Heart left ventricle (tissue), 13 donors: Measurements from ENCODE around the gene TRIM34.

Experiments used
- POLR2A ChIP-seq, 2 donors: fragments of 450-650 bp; IDR thresholded peaks; one replicate each; pipeline ENCODE4 v1.6.1; 2017; ENCODE audit warnings: antibody characterized with exemption in 2 of 2, mild to moderate bottlenecking in 2 of 2, moderate library complexity in 2 of 2
- TF ChIP-seq, protein P1 (sequence below), 12 donors: fragments of 200-600 bp; sonication (generic) in 4 of 12; IDR thresholded peaks; one replicate each; pipeline versions ENCODE4 v1.5.0 to v1.8.0; 2018 to 2022; ENCODE audit warnings: antibody characterized with exemption in 12 of 12, mild to moderate bottlenecking in 5 of 12
- donor health status: ischemic (EF 13 %, LVEDD 7.1; RV severe dilation, severe dysfunction).
- donor health status: DM: no; HTN: yes; CAD: no.
- donor health status: DM: no; HTN: no; CAD: no.
- donor health status: ischemic (EF 25% LVEDD 6.9; RV normal size, moderate dysfunction).
- donor health status: ischemic (EF 25% LVEDD 5.7; RV mildly dilated, moderate dysfunction).
- donor health status: ischemic (EF 35%, LVEDD 5.7; RV mildly dilated, moderate dysfunction).
- donor health status: nonischemic (EF 11% LVEDD 7.7; RV severe dilation, severe dysfunction).
- donor health status: DM: yes; HTN: yes; CAD: no.
- donor health status: PGD.
- donor health status: ischemic (EF 29% LVEDD 5.4; RV normal size, mild dysfunction).
- donor health status: nonischemic (EF 23%, LVEDD 6.1; RV moderate dilation, normal function).

DNA sequence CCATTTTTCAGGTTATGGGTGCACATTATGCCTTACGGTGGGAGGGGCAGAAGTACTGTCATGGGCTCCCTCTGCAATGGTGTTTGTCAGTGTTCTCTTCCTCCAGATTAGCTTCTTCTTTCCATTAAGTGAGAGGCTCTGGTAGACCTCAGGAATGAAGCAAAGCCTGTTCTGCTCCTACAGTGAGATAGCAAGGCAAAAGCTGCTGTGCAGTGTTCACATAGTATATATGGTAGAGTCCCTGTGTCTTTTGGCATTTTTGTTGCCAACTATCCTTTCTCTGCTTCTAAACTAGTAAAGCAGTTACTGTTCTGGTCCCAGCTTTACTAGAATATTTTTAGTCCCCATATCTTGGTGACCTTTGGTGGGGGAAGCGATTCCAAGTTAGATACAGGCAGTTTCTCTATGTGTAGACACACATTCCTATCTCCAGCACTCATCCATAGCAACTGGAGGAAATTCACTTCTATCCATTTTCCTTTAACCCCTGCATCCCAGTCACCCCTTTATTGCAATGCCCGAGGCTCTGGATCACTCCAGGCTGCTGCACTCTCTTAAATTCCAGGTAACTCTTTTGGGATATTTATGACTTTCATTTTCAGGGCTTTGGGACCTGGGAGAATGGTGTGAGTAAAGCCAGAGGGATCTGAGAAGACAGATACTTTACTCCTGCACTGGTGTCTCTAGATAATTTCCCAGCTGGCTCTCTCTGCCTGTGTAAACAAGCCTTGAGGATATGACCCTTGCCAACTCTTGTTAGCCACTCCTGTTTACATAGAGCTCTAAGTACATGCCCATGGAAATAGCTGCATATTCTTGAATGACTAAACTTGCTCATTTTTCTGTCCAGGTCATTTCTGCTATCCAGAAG, 3.9 kb upstream of the TRIM34 start:
- TF ChIP-seq, protein P1, sequence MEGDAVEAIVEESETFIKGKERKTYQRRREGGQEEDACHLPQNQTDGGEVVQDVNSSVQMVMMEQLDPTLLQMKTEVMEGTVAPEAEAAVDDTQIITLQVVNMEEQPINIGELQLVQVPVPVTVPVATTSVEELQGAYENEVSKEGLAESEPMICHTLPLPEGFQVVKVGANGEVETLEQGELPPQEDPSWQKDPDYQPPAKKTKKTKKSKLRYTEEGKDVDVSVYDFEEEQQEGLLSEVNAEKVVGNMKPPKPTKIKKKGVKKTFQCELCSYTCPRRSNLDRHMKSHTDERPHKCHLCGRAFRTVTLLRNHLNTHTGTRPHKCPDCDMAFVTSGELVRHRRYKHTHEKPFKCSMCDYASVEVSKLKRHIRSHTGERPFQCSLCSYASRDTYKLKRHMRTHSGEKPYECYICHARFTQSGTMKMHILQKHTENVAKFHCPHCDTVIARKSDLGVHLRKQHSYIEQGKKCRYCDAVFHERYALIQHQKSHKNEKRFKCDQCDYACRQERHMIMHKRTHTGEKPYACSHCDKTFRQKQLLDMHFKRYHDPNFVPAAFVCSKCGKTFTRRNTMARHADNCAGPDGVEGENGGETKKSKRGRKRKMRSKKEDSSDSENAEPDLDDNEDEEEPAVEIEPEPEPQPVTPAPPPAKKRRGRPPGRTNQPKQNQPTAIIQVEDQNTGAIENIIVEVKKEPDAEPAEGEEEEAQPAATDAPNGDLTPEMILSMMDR (IDR thresholded peaks at IDR 0.05): no peak
- no peak for TF ChIP-seq POLR2A (IDR thresholded peaks at IDR 0.05)
